Stimulated activated CD8-positive, alpha-beta memory T cell treated with anti-CD3 and anti-CD28 coated beads, Interleukin-15, amount 100 ng/mL, for 24 hours (primary cell): ENCODE results near the gene CD7.

Experiments
- DNase-seq: peaks from one replicate; pipeline ENCODE4 v3.0.0-alpha.2; 2020; ENCODE audit warnings: low read depth

CD7 gene

GRCh38 chr17:82297714-82298537, 19.5 kb downstream of the CD7 start:
- peak; percentile 58 for DNase-seq

- peak; percentile 54 for DNase-seq
Measured at GRCh38 chr17:82297280-82297713, 20.1 kb downstream of the CD7 start.

- DNase-seq: no peak
Measured at GRCh38 chr17:82296511-82297279, 20.7 kb downstream of the CD7 start.

GRCh38 chr17:82295472-82295814, 22.0 kb downstream of the CD7 start:
- no peak for DNase-seq

- DNase-seq: no peak
Measured at GRCh38 chr17:82294064-82294773, 23.2 kb downstream of the CD7 start.

GRCh38 chr17:82292251-82293154, 24.9 kb downstream of the CD7 start:
- DNase-seq: peak; percentile 75

- DNase-seq: no peak
Measured at GRCh38 chr17:82291582-82292250, 25.7 kb downstream of the CD7 start.

- no peak for DNase-seq
Measured at GRCh38 chr17:82287868-82288801, 29.3 kb downstream of the CD7 start.

GRCh38 chr17:82287013-82287867, 30.2 kb downstream of the CD7 start:
- no peak for DNase-seq

- no peak for DNase-seq
Measured at GRCh38 chr17:82285141-82285540, 32.3 kb downstream of the CD7 start.

GRCh38 chr17:82283208-82283749, 34.1 kb downstream of the CD7 start:
- no peak for DNase-seq

GRCh38 chr17:82282239-82283207, 34.9 kb downstream of the CD7 start:
- DNase-seq: no peak

GRCh38 chr17:82281502-82282238, 35.7 kb downstream of the CD7 start:
- DNase-seq: no peak

GRCh38 chr17:82281076-82281475, 36.3 kb downstream of the CD7 start:
- no peak for DNase-seq

- DNase-seq: no peak
Measured at GRCh38 chr17:82280537-82280936, 36.9 kb downstream of the CD7 start.

- DNase-seq: no peak
Measured at GRCh38 chr17:82278786-82279391, 38.5 kb downstream of the CD7 start.
